ENCODE data around the gene SLC39A9. TPM values are rescaled to one million over a fixed set of nuclear protein-coding genes. Genes with fewer than 3 reads are reported as not detected.

Gene SLC39A9
- total and polyA plus RNA-seq, 2 experiments from 2014 or later, result 17.7 to 48.1 TPM

DNA sequence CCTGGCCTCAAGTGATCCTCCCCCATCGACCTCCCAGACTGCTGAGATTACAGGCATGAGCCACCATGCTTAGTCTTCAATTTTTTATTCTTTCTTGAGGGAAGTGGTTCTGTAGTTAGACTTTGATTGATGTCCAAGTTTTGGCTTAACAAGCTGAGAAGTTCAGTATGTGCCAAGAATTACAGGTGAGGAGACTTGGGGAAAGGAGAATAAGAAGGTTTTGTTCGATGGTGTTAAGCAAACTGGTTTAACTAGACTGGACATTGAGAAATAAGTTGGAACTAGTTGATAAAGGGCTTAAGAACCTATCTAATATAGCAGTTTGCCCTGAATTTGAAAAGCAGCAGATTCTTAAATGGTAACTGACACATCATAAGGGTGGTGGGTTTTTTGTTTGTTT, 53.4 kb downstream of the SLC39A9 start:
- H3K4me1 ChIP-seq (ENCODE audit: insufficient read depth), result no peaks in the 10 kb centered on the region
- DNase-seq (ENCODE audit: low spot score) (no peak), ATAC-seq (no peak)
- no peak overlapping the region for H3K27ac ChIP-seq (ENCODE audit: low read depth)
- no peak overlapping the region for H3K4me3 Mint-ChIP-seq
- peaks cover 4% of the 10 kb centered on the region; the same call in 2 of the 3 replicates for H3K36me3 Mint-ChIP-seq (ENCODE audit: low read depth)
- H3K4me1 Mint-ChIP-seq, result no peaks in the 10 kb centered on the region
- no peak overlapping the region for H2AFZ ChIP-seq
- H3K79me2 ChIP-seq (replicated peaks; ENCODE audit: insufficient read depth), result no peaks in the 10 kb centered on the region
- TF ChIP-seq STAT1 (IDR thresholded peaks at IDR 0.05; ENCODE audit: unreplicated experiment) (no peak), ZNF114 (CRISPR knock-in tag; IDR thresholded peaks at IDR 0.05) (no peak), ZNF331 (CRISPR knock-in tag; IDR thresholded peaks at IDR 0.05; ENCODE audit: low read depth) (no peak), POLR2AphosphoS5 (IDR thresholded peaks at IDR 0.05; ENCODE audit: low read depth) (no peak), EZH2phosphoT487 (IDR thresholded peaks at IDR 0.05; ENCODE audit: unreplicated experiment) (no peak), CREB1 (CRISPR knock-in tag; IDR thresholded peaks at IDR 0.05; ENCODE audit: low read depth) (no peak), EZH2 (IDR thresholded peaks at IDR 0.05; ENCODE audit: low read depth, unreplicated experiment) (no peak), JUNB (IDR thresholded peaks at IDR 0.05; ENCODE audit: unreplicated experiment) (no peak), NANOG (IDR thresholded peaks at IDR 0.05; ENCODE audit: borderline replicate concordance) (no peak)
- TF ChIP-seq, protein P1, sequence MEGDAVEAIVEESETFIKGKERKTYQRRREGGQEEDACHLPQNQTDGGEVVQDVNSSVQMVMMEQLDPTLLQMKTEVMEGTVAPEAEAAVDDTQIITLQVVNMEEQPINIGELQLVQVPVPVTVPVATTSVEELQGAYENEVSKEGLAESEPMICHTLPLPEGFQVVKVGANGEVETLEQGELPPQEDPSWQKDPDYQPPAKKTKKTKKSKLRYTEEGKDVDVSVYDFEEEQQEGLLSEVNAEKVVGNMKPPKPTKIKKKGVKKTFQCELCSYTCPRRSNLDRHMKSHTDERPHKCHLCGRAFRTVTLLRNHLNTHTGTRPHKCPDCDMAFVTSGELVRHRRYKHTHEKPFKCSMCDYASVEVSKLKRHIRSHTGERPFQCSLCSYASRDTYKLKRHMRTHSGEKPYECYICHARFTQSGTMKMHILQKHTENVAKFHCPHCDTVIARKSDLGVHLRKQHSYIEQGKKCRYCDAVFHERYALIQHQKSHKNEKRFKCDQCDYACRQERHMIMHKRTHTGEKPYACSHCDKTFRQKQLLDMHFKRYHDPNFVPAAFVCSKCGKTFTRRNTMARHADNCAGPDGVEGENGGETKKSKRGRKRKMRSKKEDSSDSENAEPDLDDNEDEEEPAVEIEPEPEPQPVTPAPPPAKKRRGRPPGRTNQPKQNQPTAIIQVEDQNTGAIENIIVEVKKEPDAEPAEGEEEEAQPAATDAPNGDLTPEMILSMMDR (conservative IDR thresholded peaks at IDR 0.05; ENCODE audit: low read depth in 2 of 2), result no peak
- TF ChIP-seq, protein P2, sequence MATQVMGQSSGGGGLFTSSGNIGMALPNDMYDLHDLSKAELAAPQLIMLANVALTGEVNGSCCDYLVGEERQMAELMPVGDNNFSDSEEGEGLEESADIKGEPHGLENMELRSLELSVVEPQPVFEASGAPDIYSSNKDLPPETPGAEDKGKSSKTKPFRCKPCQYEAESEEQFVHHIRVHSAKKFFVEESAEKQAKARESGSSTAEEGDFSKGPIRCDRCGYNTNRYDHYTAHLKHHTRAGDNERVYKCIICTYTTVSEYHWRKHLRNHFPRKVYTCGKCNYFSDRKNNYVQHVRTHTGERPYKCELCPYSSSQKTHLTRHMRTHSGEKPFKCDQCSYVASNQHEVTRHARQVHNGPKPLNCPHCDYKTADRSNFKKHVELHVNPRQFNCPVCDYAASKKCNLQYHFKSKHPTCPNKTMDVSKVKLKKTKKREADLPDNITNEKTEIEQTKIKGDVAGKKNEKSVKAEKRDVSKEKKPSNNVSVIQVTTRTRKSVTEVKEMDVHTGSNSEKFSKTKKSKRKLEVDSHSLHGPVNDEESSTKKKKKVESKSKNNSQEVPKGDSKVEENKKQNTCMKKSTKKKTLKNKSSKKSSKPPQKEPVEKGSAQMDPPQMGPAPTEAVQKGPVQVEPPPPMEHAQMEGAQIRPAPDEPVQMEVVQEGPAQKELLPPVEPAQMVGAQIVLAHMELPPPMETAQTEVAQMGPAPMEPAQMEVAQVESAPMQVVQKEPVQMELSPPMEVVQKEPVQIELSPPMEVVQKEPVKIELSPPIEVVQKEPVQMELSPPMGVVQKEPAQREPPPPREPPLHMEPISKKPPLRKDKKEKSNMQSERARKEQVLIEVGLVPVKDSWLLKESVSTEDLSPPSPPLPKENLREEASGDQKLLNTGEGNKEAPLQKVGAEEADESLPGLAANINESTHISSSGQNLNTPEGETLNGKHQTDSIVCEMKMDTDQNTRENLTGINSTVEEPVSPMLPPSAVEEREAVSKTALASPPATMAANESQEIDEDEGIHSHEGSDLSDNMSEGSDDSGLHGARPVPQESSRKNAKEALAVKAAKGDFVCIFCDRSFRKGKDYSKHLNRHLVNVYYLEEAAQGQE (IDR thresholded peaks at IDR 0.05; ENCODE audit: unreplicated experiment), result no peak
- TF ChIP-seq, protein P3, sequence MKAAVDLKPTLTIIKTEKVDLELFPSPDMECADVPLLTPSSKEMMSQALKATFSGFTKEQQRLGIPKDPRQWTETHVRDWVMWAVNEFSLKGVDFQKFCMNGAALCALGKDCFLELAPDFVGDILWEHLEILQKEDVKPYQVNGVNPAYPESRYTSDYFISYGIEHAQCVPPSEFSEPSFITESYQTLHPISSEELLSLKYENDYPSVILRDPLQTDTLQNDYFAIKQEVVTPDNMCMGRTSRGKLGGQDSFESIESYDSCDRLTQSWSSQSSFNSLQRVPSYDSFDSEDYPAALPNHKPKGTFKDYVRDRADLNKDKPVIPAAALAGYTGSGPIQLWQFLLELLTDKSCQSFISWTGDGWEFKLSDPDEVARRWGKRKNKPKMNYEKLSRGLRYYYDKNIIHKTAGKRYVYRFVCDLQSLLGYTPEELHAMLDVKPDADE (IDR thresholded peaks at IDR 0.05), result no peak
- TF ChIP-seq, protein P4, sequence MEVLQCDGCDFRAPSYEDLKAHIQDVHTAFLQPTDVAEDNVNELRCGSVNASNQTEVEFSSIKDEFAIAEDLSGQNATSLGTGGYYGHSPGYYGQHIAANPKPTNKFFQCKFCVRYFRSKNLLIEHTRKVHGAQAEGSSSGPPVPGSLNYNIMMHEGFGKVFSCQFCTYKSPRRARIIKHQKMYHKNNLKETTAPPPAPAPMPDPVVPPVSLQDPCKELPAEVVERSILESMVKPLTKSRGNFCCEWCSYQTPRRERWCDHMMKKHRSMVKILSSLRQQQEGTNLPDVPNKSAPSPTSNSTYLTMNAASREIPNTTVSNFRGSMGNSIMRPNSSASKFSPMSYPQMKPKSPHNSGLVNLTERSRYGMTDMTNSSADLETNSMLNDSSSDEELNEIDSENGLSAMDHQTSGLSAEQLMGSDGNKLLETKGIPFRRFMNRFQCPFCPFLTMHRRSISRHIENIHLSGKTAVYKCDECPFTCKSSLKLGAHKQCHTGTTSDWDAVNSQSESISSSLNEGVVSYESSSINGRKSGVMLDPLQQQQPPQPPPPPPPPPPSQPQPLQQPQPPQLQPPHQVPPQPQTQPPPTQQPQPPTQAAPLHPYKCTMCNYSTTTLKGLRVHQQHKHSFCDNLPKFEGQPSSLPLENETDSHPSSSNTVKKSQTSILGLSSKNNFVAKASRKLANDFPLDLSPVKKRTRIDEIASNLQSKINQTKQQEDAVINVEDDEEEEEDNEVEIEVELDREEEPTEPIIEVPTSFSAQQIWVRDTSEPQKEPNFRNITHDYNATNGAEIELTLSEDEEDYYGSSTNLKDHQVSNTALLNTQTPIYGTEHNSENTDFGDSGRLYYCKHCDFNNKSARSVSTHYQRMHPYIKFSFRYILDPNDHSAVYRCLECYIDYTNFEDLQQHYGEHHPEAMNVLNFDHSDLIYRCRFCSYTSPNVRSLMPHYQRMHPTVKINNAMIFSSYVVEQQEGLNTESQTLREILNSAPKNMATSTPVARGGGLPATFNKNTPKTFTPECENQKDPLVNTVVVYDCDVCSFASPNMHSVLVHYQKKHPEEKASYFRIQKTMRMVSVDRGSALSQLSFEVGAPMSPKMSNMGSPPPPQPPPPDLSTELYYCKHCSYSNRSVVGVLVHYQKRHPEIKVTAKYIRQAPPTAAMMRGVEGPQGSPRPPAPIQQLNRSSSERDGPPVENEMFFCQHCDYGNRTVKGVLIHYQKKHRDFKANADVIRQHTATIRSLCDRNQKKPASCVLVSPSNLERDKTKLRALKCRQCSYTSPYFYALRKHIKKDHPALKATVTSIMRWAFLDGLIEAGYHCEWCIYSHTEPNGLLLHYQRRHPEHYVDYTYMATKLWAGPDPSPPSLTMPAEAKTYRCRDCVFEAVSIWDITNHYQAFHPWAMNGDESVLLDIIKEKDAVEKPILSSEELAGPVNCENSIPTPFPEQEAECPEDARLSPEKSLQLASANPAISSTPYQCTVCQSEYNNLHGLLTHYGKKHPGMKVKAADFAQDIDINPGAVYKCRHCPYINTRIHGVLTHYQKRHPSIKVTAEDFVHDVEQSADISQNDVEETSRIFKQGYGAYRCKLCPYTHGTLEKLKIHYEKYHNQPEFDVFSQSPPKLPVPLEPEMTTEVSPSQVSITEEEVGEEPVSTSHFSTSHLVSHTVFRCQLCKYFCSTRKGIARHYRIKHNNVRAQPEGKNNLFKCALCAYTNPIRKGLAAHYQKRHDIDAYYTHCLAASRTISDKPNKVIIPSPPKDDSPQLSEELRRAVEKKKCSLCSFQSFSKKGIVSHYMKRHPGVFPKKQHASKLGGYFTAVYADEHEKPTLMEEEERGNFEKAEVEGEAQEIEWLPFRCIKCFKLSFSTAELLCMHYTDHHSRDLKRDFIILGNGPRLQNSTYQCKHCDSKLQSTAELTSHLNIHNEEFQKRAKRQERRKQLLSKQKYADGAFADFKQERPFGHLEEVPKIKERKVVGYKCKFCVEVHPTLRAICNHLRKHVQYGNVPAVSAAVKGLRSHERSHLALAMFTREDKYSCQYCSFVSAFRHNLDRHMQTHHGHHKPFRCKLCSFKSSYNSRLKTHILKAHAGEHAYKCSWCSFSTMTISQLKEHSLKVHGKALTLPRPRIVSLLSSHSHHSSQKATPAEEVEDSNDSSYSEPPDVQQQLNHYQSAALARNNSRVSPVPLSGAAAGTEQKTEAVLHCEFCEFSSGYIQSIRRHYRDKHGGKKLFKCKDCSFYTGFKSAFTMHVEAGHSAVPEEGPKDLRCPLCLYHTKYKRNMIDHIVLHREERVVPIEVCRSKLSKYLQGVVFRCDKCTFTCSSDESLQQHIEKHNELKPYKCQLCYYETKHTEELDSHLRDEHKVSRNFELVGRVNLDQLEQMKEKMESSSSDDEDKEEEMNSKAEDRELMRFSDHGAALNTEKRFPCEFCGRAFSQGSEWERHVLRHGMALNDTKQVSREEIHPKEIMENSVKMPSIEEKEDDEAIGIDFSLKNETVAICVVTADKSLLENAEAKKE (CRISPR knock-in tag; IDR thresholded peaks at IDR 0.05), result no peak
- no peaks in the 10 kb centered on the region for H3F3A ChIP-seq (replicated peaks; ENCODE audit: low read depth)
- peaks cover 10% of the 10 kb centered on the region; the same call in 1 of the 2 replicates for H3K36me3 ChIP-seq (ENCODE audit: insufficient read depth)
- H3K9me2 ChIP-seq (ENCODE audit: insufficient read depth), result no peaks in the 10 kb centered on the region
- H3K4me3 ChIP-seq, result no peak overlapping the region
- no peaks in the 10 kb centered on the region for H3K27me3 Mint-ChIP-seq (ENCODE audit: insufficient read depth, low read depth, poor library complexity)
- no peaks in the 10 kb centered on the region for H3K27me3 ChIP-seq (ENCODE audit: insufficient read depth)
- H3K9me3 Mint-ChIP-seq, result no peaks in the 10 kb centered on the region
- no peak overlapping the region for H3K4me2 ChIP-seq
- peaks cover 7% of the 10 kb centered on the region for H4K20me1 ChIP-seq (replicated peaks; ENCODE audit: insufficient read depth)
- H3K27ac Mint-ChIP-seq, result no peak overlapping the region

All from GM23338 (cell line).